ENCODE data around the gene NR3C2.

The NR3C2 gene

GRCh38 chr4:148118633-148119032 lies 323.6 kb downstream of the NR3C2 start:
- Histone ChIP-seq H3K36me3 (ENCODE audit: low read length) (no peaks in the 10 kb centered on the region), H3K4me3 (ENCODE audit: insufficient read depth, low read length, poor library complexity, severe bottlenecking) (no peak overlapping the region), H3K27ac (ENCODE audit: low read depth, low read length) (no peak overlapping the region), H3K27me3 (ENCODE audit: low read length) (no peaks in the 10 kb centered on the region), H3K79me2 (ENCODE audit: insufficient read depth, low read length) (no peaks in the 10 kb centered on the region), H4K20me1 (ENCODE audit: low read depth, low read length) (no peaks in the 10 kb centered on the region), H3K4me2 (ENCODE audit: low read depth, low read length, poor library complexity, severe bottlenecking) (no peak overlapping the region), H3K9ac (ENCODE audit: low read length) (no peak overlapping the region), H3F3A (ENCODE audit: insufficient read depth) (no peaks in the 10 kb centered on the region), H3K9me3 (ENCODE audit: insufficient read depth, low read length) (peaks cover 6% of the 10 kb centered on the region; the same call in 1 of the 2 replicates), H2AFZ (ENCODE audit: low read depth, low read length, severe bottlenecking) (no peak overlapping the region), H3K9me2 (replicated peaks; ENCODE audit: insufficient read depth, low read length) (no peaks in the 10 kb centered on the region)
- TF ChIP-seq CTCF (IDR thresholded peaks at IDR 0.05; ENCODE audit: insufficient read depth, low read length, poor library complexity, severe bottlenecking): no peak
- TF ChIP-seq EZH2phosphoT487 (conservative IDR thresholded peaks at IDR 0.05; ENCODE audit: low read length): no peak

- Histone ChIP-seq H3K4me2 (ENCODE audit: low read depth, low read length, poor library complexity, severe bottlenecking) (no peak overlapping the region), H3K27me3 (ENCODE audit: low read length) (no peaks in the 10 kb centered on the region), H3K9me2 (replicated peaks; ENCODE audit: insufficient read depth, low read length) (no peaks in the 10 kb centered on the region), H3F3A (ENCODE audit: insufficient read depth) (no peaks in the 10 kb centered on the region), H3K9me3 (ENCODE audit: insufficient read depth, low read length) (peaks cover 4% of the 10 kb centered on the region; the same call in 1 of the 2 replicates), H2AFZ (ENCODE audit: low read depth, low read length, severe bottlenecking) (no peak overlapping the region), H3K27ac (ENCODE audit: low read depth, low read length) (no peak overlapping the region), H3K36me3 (ENCODE audit: low read length) (no peaks in the 10 kb centered on the region), H4K20me1 (ENCODE audit: low read depth, low read length) (no peaks in the 10 kb centered on the region), H3K79me2 (ENCODE audit: insufficient read depth, low read length) (no peaks in the 10 kb centered on the region), H3K9ac (ENCODE audit: low read length) (no peak overlapping the region), H3K4me3 (ENCODE audit: insufficient read depth, low read length, poor library complexity, severe bottlenecking) (no peak overlapping the region)
- TF ChIP-seq CTCF (IDR thresholded peaks at IDR 0.05; ENCODE audit: insufficient read depth, low read length, poor library complexity, severe bottlenecking) (no peak), EZH2phosphoT487 (conservative IDR thresholded peaks at IDR 0.05; ENCODE audit: low read length) (no peak)
These were observed 324.0 kb downstream of the NR3C2 start for GRCh38 chr4:148118179-148118578.

- Histone ChIP-seq H3K79me2 (ENCODE audit: insufficient read depth, low read length) (no peaks in the 10 kb centered on the region), H3K4me2 (ENCODE audit: low read depth, low read length, poor library complexity, severe bottlenecking) (no peak overlapping the region), H3K27me3 (ENCODE audit: low read length) (no peaks in the 10 kb centered on the region), H3K9me2 (replicated peaks; ENCODE audit: insufficient read depth, low read length) (no peaks in the 10 kb centered on the region), H3K9ac (ENCODE audit: low read length) (no peak overlapping the region), H3K9me3 (ENCODE audit: insufficient read depth, low read length) (peaks cover 2% of the 10 kb centered on the region; the same call in 1 of the 2 replicates), H3K27ac (ENCODE audit: low read depth, low read length) (no peak overlapping the region), H3K4me3 (ENCODE audit: insufficient read depth, low read length, poor library complexity, severe bottlenecking) (no peak overlapping the region), H2AFZ (ENCODE audit: low read depth, low read length, severe bottlenecking) (no peak overlapping the region), H3F3A (ENCODE audit: insufficient read depth) (no peaks in the 10 kb centered on the region), H3K36me3 (ENCODE audit: low read length) (no peaks in the 10 kb centered on the region), H4K20me1 (ENCODE audit: low read depth, low read length) (no peaks in the 10 kb centered on the region)
- TF ChIP-seq CTCF (IDR thresholded peaks at IDR 0.05; ENCODE audit: insufficient read depth, low read length, poor library complexity, severe bottlenecking): no peak
- no peak for TF ChIP-seq EZH2phosphoT487 (conservative IDR thresholded peaks at IDR 0.05; ENCODE audit: low read length)
These were observed 325.2 kb downstream of the NR3C2 start for GRCh38 chr4:148116969-148117368.
